ENCODE measurements around the gene RND3.

Gene RND3

DNA sequence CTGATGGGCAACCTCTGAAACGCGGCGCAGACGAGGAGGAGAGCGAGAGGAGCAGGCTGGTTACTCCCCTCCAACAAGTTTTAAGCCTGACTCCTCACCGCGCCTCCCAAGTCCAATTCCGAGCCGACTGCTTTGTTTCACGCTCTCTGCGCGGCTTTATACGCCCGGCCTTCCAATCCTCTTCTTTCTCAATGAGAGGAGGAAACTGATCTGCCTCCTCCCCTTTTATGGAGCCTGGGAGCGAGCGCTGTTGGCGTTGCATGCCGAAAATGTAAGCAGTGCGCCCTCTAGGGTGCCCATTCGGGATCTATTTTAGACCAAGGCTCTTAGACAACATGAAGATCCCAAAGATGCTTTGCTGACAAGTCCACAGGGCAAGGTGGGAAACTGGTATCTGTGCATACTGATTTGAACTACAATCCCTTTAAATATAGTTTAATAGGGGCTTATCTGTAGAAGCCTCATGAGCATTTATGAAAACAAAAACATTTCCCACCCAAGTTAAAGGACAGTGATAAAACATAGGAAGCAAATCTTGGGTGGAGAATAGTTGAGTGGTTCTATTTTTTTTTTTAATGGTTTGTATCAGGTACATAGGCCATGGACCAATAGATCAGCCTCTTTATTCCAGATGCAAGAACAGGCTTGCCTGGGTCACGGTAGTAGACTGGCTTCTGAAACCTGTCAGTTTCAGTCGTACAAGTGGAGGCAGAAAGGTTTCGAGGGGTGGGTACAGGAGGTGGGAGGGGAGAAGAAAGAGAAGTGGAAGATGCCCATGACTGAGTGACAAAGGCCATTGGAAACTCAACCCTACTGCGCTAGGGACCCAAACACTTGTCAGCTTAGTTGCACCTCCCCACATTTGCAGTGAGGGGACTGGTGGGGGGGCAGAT, at the start of gene RND3:
RND3 (minus strand) TSS at position 131 of the 893 bp plus-strand sequence. CDS start 250 bp downstream, outside the sequence.
- peak; percentile 100 for DNase-seq
- in situ Hi-C loops (cut with HindIII; ENCODE audit: low pct_ligation_motif_present, low pct_unique_long_range_greater_than_20kb, low sequenced_read_pairs), result no loop called here

DNA sequence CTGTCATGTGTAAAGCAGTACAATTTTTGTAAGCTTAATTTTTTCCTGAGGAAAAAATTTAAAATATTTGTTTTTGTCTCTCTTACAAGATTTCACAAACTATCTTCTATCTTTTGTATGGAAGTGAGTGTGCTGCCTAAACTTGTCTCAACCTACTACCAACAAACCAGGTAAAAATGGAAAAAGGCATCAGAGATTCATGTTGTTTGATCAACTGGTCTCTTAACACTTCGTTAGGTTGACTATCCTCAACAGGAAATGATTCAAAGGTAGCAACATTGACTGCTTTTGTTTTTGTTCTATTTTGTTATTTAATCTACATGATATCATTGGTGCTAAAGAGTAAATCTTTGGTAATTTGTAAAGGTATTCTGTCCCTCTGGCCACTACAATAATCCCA, 47.7 kb upstream of the RND3 start:
- in situ Hi-C loops (cut with HindIII; ENCODE audit: low pct_ligation_motif_present, low pct_unique_long_range_greater_than_20kb, low sequenced_read_pairs), result no loop called here

DNA sequence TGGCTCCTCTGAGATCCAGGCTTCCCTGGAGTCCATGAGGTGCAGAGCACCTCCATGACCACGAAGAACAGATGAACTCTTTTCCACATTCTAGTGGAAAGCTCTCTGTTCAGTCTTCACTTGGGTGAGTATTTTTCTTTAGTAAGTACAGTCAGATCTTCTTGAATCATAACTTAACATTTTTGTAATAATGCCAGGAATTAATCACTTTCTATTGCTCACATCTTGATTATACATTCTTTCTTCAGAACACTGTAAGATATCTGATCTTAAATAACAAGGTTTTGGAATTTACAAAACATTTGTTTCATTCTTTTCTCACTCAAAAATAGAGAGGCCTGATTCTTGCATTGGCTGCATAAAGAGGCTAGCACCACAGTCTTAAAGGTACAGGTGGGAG, 45.4 kb upstream of the RND3 start:
- DNase-seq, result no peak
- in situ Hi-C loops (cut with HindIII; ENCODE audit: low pct_ligation_motif_present, low pct_unique_long_range_greater_than_20kb, low sequenced_read_pairs), result no loop called here

More for the DNA sequence above, 47.7 kb upstream of the RND3 start:
- no peak for DNase-seq

DNA sequence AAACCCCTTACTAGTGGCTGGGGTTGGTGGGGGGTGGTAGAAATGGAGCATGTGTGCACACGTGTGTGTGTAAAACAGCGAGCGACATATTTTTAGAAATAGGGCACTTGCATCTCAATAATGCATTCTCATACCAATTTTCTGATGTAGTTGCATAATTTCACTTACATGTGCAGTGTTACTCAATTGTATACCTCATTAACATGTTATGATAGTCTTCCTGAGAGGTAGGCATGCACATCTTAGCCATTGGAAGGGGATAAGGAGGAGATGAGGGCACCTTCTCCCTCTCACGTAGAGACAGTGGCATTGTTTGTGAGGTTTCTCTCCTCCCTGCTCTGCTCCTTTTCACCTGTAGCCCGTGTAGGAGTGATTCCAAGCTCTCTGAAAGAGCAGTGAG, 44.6 kb upstream of the RND3 start:
- in situ Hi-C loops (cut with HindIII; ENCODE audit: low pct_ligation_motif_present, low pct_unique_long_range_greater_than_20kb, low sequenced_read_pairs), result no loop called here
- DNase-seq, result no peak

DNA sequence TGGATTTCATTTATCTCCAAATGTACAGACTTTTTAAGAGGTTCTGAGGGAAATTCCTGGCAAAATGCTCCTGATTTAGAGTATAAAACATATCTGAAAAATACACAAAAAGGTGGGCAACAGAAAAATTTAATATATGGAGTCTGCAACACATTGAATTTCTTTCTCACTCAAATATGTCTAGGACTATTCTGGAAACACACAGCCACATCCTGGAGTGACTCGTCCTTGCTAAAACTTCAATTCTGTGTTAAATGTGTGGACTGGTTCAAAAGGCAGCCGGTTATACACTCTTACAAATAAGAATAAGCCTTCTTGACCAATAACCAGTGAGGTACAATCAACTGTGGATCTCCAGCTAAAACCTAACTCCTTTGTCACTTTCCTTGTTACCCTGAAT, 44.1 kb upstream of the RND3 start:
- no peak for DNase-seq
- in situ Hi-C loops (cut with HindIII; ENCODE audit: low pct_ligation_motif_present, low pct_unique_long_range_greater_than_20kb, low sequenced_read_pairs), result no loop called here

GRCh38 chr2:150530168-150530567, 42.7 kb upstream of the RND3 start:
- DNase-seq, result no peak
- in situ Hi-C loops (cut with HindIII; ENCODE audit: low pct_ligation_motif_present, low pct_unique_long_range_greater_than_20kb, low sequenced_read_pairs), result no loop called here

DNA sequence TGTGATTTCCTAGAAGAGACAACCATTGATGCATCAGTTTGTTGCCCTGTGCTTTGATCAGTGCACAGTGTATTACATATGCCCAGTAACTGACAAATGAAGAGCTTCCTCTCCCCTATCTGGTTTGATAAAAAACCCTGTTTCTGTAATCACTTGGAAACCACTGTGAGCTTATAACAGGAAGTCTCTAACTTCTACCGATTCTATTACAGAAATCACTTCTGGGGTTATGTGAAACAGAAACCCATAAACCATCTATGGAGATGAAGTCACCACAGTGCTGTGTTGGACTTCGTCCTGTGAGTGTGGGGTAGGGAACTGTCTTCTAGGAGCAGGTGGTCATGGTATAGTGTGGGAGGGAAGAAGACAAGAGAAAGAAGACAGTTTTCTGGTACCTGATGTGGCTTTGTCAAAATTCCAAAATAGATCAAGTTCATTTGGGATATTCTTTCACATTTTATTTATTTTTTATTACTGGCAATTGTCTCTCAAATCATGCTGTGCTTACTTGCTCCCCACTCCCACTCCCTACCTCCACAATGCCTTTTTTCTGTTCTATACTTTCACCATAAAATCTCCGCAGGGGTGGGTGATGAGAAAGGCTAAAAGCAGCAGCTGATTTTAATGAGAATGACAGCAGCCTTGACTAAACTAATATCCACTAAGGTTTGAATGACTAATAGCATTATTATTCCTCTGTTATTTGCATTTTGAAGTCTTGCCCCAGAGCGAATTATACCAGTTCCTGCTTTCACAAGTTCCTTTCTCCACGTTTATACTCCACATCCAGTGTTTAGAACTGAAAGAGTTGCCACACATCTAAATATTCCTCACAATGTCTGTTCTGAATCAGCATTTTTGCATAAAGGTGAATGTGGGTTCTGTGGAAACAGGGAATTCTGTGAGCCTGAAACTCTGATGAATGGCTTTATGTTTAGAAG, 41.7 kb upstream of the RND3 start:
- DNase-seq, result peak; percentile 68
- in situ Hi-C loops (cut with HindIII; ENCODE audit: low pct_ligation_motif_present, low pct_unique_long_range_greater_than_20kb, low sequenced_read_pairs), result no loop called here

DNA sequence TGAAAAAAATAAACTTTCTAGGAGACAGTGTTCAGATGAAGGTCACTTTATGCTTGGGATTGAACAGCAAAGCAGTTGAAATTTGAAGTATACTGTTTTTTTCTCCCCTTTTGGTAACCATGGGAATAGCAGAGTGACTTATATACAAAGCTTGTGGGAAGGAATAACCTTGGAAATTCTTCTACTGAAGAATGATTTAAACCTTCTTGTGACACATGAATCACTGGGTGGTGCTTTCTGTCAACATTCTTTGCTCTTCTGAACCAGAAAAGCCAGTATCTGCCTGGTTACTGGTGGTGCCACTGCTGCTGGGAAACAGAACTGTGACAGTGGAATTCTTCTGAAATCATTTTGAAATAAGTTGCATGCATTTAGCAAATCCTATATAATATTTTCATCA, 39.4 kb upstream of the RND3 start:
- peak; percentile 98 for DNase-seq
- in situ Hi-C loops (cut with HindIII; ENCODE audit: low pct_ligation_motif_present, low pct_unique_long_range_greater_than_20kb, low sequenced_read_pairs), result no loop called here

GRCh38 chr2:150526006-150526405, 38.5 kb upstream of the RND3 start:
- DNase-seq, result peak; percentile 41
- in situ Hi-C loops (cut with HindIII; ENCODE audit: low pct_ligation_motif_present, low pct_unique_long_range_greater_than_20kb, low sequenced_read_pairs), result no loop called here

DNA sequence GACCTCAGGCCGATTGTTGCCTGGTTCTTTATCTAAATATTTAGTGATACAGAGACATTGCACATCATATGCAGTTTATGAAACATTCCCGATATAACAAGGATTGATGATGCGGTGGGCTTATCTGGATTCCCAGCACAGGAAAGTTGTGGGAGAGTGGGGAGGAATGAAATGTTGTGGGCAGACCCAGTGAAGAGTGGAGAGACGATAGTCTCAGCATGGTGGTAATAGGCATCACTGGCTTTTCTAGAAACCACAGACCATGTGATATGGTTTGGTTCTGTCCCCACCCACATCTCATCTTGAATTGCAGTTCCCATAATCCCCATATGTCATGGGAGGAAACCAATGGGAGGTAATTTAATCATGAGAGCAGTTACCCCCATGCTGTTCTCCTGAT, 34.8 kb upstream of the RND3 start:
- DNase-seq, result no peak
- in situ Hi-C loops (cut with HindIII; ENCODE audit: low pct_ligation_motif_present, low pct_unique_long_range_greater_than_20kb, low sequenced_read_pairs), result no loop called here

- in situ Hi-C loops (cut with HindIII; ENCODE audit: low pct_ligation_motif_present, low pct_unique_long_range_greater_than_20kb, low sequenced_read_pairs), result no loop called here
Measured at GRCh38 chr2:150520887-150521664, 33.6 kb upstream of the RND3 start.

GRCh38 chr2:150520033-150520432, 32.6 kb upstream of the RND3 start:
- no peak for DNase-seq
- in situ Hi-C loops (cut with HindIII; ENCODE audit: low pct_ligation_motif_present, low pct_unique_long_range_greater_than_20kb, low sequenced_read_pairs), result no loop called here

More at GRCh38 chr2:150520887-150521664, 33.6 kb upstream of the RND3 start:
- DNase-seq, result no peak

- in situ Hi-C loops (cut with HindIII; ENCODE audit: low pct_ligation_motif_present, low pct_unique_long_range_greater_than_20kb, low sequenced_read_pairs), result no loop called here
- DNase-seq, result no peak
Measured at GRCh38 chr2:150517951-150518680, 30.6 kb upstream of the RND3 start.

GRCh38 chr2:150513647-150514046, 26.2 kb upstream of the RND3 start:
- no peak for DNase-seq
- in situ Hi-C loops (cut with HindIII; ENCODE audit: low pct_ligation_motif_present, low pct_unique_long_range_greater_than_20kb, low sequenced_read_pairs), result no loop called here

DNA sequence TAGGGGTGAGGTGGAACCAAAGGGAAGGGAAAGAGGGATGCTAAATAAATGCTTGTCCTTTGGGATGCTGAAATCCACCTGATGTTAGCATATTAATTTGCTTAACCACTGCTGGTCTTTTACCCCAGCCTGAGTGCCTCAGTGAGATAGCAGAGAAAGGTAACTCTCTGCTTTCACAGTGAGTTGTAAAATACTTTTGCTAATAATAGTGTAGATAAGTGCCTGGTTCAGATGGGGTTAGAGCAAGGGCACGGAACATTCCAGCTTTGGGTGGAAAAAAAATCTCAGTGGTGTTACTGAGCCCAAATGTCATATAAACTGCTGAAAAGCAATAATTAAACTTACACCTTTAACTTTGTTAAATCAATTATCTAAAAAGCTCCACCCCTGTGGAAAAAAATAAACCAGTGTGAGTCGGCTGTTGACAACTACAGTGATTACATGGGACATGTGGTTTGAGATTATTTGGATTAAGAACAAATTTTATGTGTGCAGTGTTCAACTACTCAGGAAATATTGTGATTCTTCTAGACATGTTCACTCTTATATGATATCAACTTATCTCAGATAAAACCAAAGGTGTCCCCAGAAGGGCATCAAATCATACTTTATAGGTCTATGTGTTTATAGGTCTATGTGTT, 21.1 kb upstream of the RND3 start:
- no peak for DNase-seq
- in situ Hi-C loops (cut with HindIII; ENCODE audit: low pct_ligation_motif_present, low pct_unique_long_range_greater_than_20kb, low sequenced_read_pairs), result no loop called here

DNA sequence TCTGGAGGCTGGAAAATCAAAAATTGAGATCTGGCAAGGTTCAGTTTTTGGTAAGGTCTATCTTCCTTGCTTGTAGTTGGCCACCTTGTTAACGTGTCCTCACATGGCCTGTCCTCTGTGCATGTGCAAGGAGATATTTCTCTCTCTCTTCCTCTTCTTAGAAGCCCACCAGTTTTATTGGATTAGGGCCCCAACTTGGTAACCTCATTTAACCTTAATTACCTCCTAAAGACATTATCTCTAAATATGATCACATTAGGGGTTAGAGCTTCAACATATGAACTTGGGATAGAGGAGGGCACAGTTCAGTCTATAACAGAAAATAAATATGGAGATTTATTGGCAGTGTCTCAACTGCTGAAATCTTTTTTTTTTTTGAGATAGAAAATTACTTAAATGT, 19.6 kb upstream of the RND3 start:
- in situ Hi-C loops (cut with HindIII; ENCODE audit: low pct_ligation_motif_present, low pct_unique_long_range_greater_than_20kb, low sequenced_read_pairs), result no loop called here
- DNase-seq, result no peak

DNA sequence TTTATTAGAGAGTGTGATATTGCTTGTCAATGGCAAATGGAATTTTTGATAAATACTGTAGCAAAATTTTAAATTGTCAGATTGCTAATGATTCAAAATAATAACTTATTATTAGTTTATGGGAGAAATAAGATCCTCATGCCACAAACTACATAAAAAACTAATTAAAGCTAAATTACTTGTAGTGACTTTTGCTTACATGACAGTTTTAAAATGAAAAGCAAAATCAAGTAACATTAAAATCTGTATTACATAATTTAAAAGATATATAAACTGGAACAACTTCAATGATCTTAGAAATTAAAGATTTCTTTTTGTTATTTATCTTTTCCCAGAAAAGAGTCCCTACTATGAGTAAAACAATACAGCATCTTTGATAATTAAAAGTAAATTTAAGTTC, 17.7 kb upstream of the RND3 start:
- in situ Hi-C loops (cut with HindIII; ENCODE audit: low pct_ligation_motif_present, low pct_unique_long_range_greater_than_20kb, low sequenced_read_pairs), result no loop called here

More for the DNA sequence above, 17.7 kb upstream of the RND3 start:
- DNase-seq, result no peak
